HepG2 (cell line): ENCODE results near the gene EPHX1. TPM values are rescaled to one million over a fixed set of nuclear protein-coding genes. Genes with fewer than 3 reads are reported as not detected.
A peak's percentile ranks its signal among the peaks of the same experiment; 100 is the strongest.
"Not testable (repeated sequence)": the region's sequence is repeated elsewhere in the genome, so short reads cannot be mapped to it uniquely, and the experiment has no call there.

Experiments used
- ATAC-seq: fragments of 200-7000 bp; cut with Tn5 transposase; 3 replicates; pipeline ENCODE4 v1.9.1; 2020; ENCODE audit warnings: mild to moderate bottlenecking, moderate library complexity
- BruUV-seq: library from RNA; stranded (reverse); fragments of 400-500 nt; replicated peaks from 2 replicates; lab custom pipeline; 2021; lab: Mats Ljungman, UMichigan
- CTCF ChIA-PET: fragments of 300-600 bp; formaldehyde crosslinking; extraction: SDS; loops from one replicate; lab custom pipeline; 2021; ENCODE audit warnings: low total read pairs, inconsistent platforms, low intra/inter-chr PET ratio; lab: Yijun Ruan, JAX
- POLR2A ChIA-PET: fragments of 350-600 bp; sonication (Branson Sonifier 250); formaldehyde crosslinking; loops from one replicate; lab custom pipeline; 2020; ENCODE audit warnings: antibody characterized with exemption, inconsistent platforms; lab: Yijun Ruan, JAX
- DNase-seq: peaks from one replicate; pipeline ENCODE4 v3.0.0-alpha.2; 2015; ENCODE audit warnings: low spot score
- FAIRE-seq: peaks from 3 replicates; lab custom pipeline; 2011; peaks lifted over from hg19 to GRCh38; lab: Jason Lieb, UNC
- H2AFZ ChIP-seq: one replicate; pipeline ENCODE4 v1.6.1; 2011; ENCODE audit warnings: low read length, inconsistent platforms
- H3K27ac ChIP-seq: fragments of 300-600 bp; 3 replicates; pipeline ENCODE4 v1.8.0; 2011; ENCODE audit warnings: mixed run types, mild to moderate bottlenecking, mixed read lengths, low read length, inconsistent platforms; ENCODE audit not compliant: insufficient read depth; ENCODE audit errors: extremely low read length
- H3K27me3 ChIP-seq, 2 experiments: fragments of 200-600 bp in 1 of 2; 2 replicates in 1 of 2; 3 replicates in 1 of 2; pipeline versions ENCODE4 v1.6.0 to v1.8.0; 2011; ENCODE audit warnings: low read length in 2 of 2, mild to moderate bottlenecking in 2 of 2, moderate library complexity in 2 of 2, inconsistent platforms in 1 of 2; ENCODE audit not compliant: insufficient read depth in 2 of 2, control insufficient read depth in 1 of 2
- H3K36me3 ChIP-seq, 2 experiments: fragments of 200-600 bp in 1 of 2; replicated peaks in 1 of 2; 2 replicates in 1 of 2; 3 replicates in 1 of 2; pipeline versions ENCODE4 v1.5.1 to v1.8.0; 2011; ENCODE audit warnings: low read length in 2 of 2, inconsistent platforms in 1 of 2; ENCODE audit not compliant: insufficient read depth in 2 of 2, control insufficient read depth in 1 of 2
- H3K4me1 ChIP-seq: 2 replicates; pipeline ENCODE4 v1.5.1; 2012; ENCODE audit warnings: low read length, inconsistent platforms; ENCODE audit not compliant: insufficient read depth
- H3K4me2 ChIP-seq: 2 replicates; pipeline ENCODE4 v1.6.0; 2011; ENCODE audit warnings: low read depth, low read length, inconsistent platforms
- H3K4me3 ChIP-seq, 3 experiments: fragments of 200-600 bp in 1 of 3; sonication (generic), shearing (Covaris generic) in 1 of 3; replicated peaks in 1 of 3; 2 replicates each; pipeline ENCODE4 v1.5.1; 2011 to 2016; ENCODE audit warnings: low read length in 3 of 3, inconsistent platforms in 2 of 3, low read depth in 2 of 3, mild to moderate bottlenecking in 2 of 3, control low read depth in 1 of 3, mixed read lengths in 1 of 3; ENCODE audit not compliant: insufficient read depth in 1 of 3
- H3K79me2 ChIP-seq: one replicate; pipeline ENCODE4 v1.6.1; 2011; ENCODE audit warnings: low read length, inconsistent platforms; ENCODE audit not compliant: insufficient read depth
- H3K9ac ChIP-seq: 2 replicates; pipeline ENCODE4 v1.6.0; 2011; ENCODE audit warnings: mild to moderate bottlenecking, low read depth, low read length, inconsistent platforms; ENCODE audit not compliant: insufficient read depth
- H3K9me3 ChIP-seq: 2 replicates; pipeline ENCODE4 v1.5.1; 2012; ENCODE audit warnings: mild to moderate bottlenecking, low read length
- H4K20me1 ChIP-seq: 2 replicates; pipeline ENCODE4 v1.6.0; 2011; ENCODE audit warnings: inconsistent platforms, mild to moderate bottlenecking, low read length, moderate library complexity; ENCODE audit not compliant: insufficient read depth
- AHDC1 ChIP-seq: sonication (generic); formaldehyde crosslinking; IDR thresholded peaks from 2 replicates; pipeline ENCODE4 v1.5.1; 2020; ENCODE audit warnings: mild to moderate bottlenecking, missing genetic modification reagents, borderline replicate concordance
- ATF7 ChIP-seq, 2 experiments: fragments of 450-650 bp in 1 of 2; sonication (generic) in 1 of 2; formaldehyde crosslinking in 1 of 2; IDR thresholded peaks; 2 replicates each; pipeline versions ENCODE4 v1.4.0 to v1.6.1; 2016 to 2020; ENCODE audit warnings: antibody characterized with exemption in 1 of 2, mild to moderate bottlenecking in 1 of 2, missing genetic modification reagents in 1 of 2
- GATAD1 ChIP-seq: IDR thresholded peaks from 2 replicates; pipeline ENCODE4 v1.6.1; 2016; ENCODE audit warnings: missing genetic modification reagents, missing compliant biosample characterization
- MLX ChIP-seq: IDR thresholded peaks from 2 replicates; pipeline ENCODE4 v1.6.1; 2016
- NR2F6 ChIP-seq, 2 experiments: IDR thresholded peaks; 2 replicates each; pipeline ENCODE4 v1.6.1; 2016; ENCODE audit warnings: antibody characterized with exemption in 1 of 2, mild to moderate bottlenecking in 1 of 2
- RXRB ChIP-seq: IDR thresholded peaks from 2 replicates; pipeline ENCODE4 v1.6.1; 2016; ENCODE audit warnings: borderline replicate concordance, missing genetic modification reagents, missing compliant biosample characterization
- ZBTB39 ChIP-seq: sonication (generic); formaldehyde crosslinking; IDR thresholded peaks from 2 replicates; pipeline ENCODE4 v1.5.0; 2020; ENCODE audit warnings: missing genetic modification reagents
- ZNF776 ChIP-seq: sonication (generic); formaldehyde crosslinking; IDR thresholded peaks from 2 replicates; pipeline ENCODE4 v1.4.0; 2020; ENCODE audit warnings: mild to moderate bottlenecking, missing genetic modification reagents
- WGBS: methylation state at CpG from one replicate; pipeline ENCODE4 v1.1.6; 2017; ENCODE audit warnings: low lambda C conversion rate; 5-methylcytosine and 5-hydroxymethylcytosine counted together
- in situ Hi-C: cut with HindIII; loops from 2 replicates; pipeline ENCODE4 v1.10.0; 2017; ENCODE audit warnings: low pct_unique_long_range_greater_than_20kb; ENCODE audit not compliant: extremely low pct_ligation_motif_present
- intact Hi-C: fragments of 100-400 bp; cut with micrococcal nuclease; formaldehyde crosslinking; loops from one replicate; pipeline ENCODE4 v1.10.0; 2022; ENCODE audit not compliant: unreplicated experiment
- polyA plus RNA-seq, 8 experiments: library from polyadenylated mRNA; depleted of rRNA in 3 of 8; stranded (reverse) in 7 of 8; unstranded in 1 of 8; fragments of >200 nt; fragmentation: Illumina TruSeq in 4 of 8; extraction: Trizol in 4 of 8; gene quantifications; 2 replicates each; pipeline versions ENCODE4 v1.2.1 to v1.2.3, GENCODE V29; 2011 to 2016; ENCODE audit warnings: low read depth in 4 of 8, missing spikeins in 1 of 8, mixed read lengths in 1 of 8; ENCODE audit not compliant: insufficient read depth in 1 of 8
- total RNA-seq, 5 experiments: library from RNA; depleted of rRNA; stranded (reverse); fragments of >200 nt; fragmentation: Illumina TruSeq; extraction: Trizol; gene quantifications; 2 replicates each; pipeline ENCODE4 v1.2.3, GENCODE V29; 2016; ENCODE audit warnings: low read depth in 1 of 5

EPHX1 gene
- total and polyA plus RNA-seq, 2 of the 13 experiments (the other 11 are each of a cell fraction or from before 2014, with no cell fraction given) = 27.7 to 36.5 TPM

GRCh38 chr1:225887030-225887314, 77.0 kb downstream of the EPHX1 start (continued):
- TF ChIP-seq AHDC1 (CRISPR knock-in tag) (no peak), ATF7 (IDR thresholded peaks at IDR 0.05) (no peak), ATF7 (CRISPR knock-in tag; IDR thresholded peaks at IDR 0.05) (no peak), ZBTB39 (no peak), MLX (no peak), ZNF776 (CRISPR knock-in tag) (no peak), NR2F6 (IDR thresholded peaks at IDR 0.05) (peak; percentile 72), NR2F6 (CRISPR knock-in tag; IDR thresholded peaks at IDR 0.05) (peak; percentile 71), GATAD1 (CRISPR knock-in tag) (no peak), RXRB (peak; percentile 22; the same call in 1 of the 2 replicates)

DNA sequence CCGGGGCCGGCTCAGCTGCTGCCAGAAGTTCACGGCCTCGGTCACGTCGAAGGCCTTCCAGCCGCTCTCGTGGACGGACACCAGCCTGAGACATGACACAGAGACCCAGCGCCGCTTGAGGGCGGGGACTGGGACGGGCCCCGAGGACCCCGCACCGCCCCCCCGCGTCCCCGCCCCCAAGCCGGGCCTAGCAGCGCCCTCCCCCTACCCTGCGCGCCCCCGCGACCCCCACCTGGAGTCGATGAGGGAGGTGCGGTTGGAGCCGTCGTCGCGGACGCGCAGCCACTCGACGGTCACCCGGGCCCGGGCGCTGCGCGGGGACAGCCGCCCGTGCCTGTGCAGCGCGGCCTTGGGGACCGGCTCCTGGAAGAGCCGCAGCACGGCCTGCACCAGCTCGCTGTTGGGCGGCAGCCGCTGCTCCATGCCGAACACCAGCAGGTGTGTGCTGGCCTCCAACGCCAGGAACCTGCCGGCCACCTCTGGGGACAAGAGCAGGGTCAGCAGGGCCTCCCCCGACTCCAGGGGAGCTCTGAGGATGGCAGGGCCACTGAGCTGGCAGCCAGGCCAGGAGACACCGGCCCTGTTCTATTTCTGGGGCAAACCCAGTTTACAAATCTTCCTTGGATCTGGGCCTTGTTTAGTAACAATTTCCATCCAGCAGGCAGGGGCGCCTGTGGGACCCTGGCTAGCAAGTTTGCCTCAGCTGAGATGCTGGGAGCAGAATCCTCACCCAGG, 77.8 kb downstream of the EPHX1 start:
- DNase-seq, H3K9me3 ChIP-seq, FAIRE-seq, H2AFZ ChIP-seq, H3K27ac ChIP-seq, ATAC-seq, H3K27me3 ChIP-seq, H3K9ac ChIP-seq, POLR2A ChIA-PET, CTCF ChIA-PET, H3K36me3 ChIP-seq, H4K20me1 ChIP-seq, in situ Hi-C loops, H3K79me2 ChIP-seq, BruUV-seq: not testable (repeated sequence)
- WGBS = 82% methylated on average over 15 of the region's 56 CpGs
- H3K4me1 ChIP-seq = peaks cover 74% of the 10 kb centered on the region
- intact Hi-C loops = loop anchor here (10.0 kb wide), 1 partner anchor 87 kb away; no protein-coding TSS in a partner anchor
- H3K4me2 ChIP-seq = peak overlapping the region; percentile 83
- peak overlapping the region in 1 of 3 experiments; percentile 76; a peak in 1 of 6 replicates for H3K4me3 ChIP-seq
